Measurements from ENCODE around the gene PRELID3B. TPM values are rescaled to one million over a fixed set of nuclear protein-coding genes. Genes with fewer than 3 reads are reported as not detected.

Gene PRELID3B
- total RNA-seq, 1 experiment from 2014 or later = 52.6 TPM

DNA sequence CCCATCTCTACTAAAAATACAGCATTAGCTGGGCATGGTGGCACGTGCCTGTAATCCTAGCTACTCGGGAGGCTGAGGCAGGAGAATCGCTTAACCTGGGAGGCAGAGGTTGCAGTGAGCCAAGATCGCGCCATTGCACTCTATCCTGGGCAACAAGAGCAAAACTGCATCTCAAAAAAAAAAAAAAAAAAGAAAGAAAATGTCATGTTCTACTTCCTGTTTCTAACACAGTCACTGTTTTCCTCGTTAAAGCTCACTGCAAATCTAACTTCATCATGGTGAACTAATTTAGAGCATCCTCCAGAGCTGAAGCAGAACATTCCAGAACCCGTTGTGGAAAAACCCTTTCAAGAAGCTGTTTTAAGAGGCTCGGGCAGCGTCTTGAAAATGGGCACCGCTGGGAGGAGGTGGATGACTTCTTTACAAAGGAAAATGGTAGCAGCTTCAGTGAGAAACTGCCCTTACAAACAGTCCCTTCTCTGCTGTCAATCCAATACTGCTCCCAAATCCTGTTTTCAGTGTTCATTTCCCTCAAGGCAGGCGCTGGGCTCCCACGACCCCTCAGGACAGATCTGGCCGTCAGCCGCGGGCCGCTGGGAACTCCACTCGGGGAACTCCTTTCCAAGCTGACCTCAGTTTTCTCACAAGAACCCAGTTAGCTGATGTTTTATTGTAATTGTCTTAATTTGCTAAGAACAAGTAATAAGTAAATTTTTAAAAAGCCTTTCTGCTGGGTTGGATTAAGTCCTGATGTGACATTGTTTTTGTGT lies 48.0 kb downstream of the PRELID3B start:
- Histone ChIP-seq H3K23ac (ENCODE audit: insufficient read length, low read depth, low read length) (no peak overlapping the region), H4K5ac (ENCODE audit: insufficient read length, low read depth, low read length) (no peak overlapping the region), H3K9ac (ENCODE audit: extremely low read depth, insufficient read length, low read length) (no peak overlapping the region), H3K4me1 (ENCODE audit: insufficient read depth, low read length) (no peaks in the 10 kb centered on the region), H3K4me2 (ENCODE audit: insufficient read depth, insufficient read length, low read length) (no peak overlapping the region), H2BK120ac (ENCODE audit: low read depth, low read length, poor library complexity, severe bottlenecking) (no peak overlapping the region), H2AFZ (ENCODE audit: low read length) (no peak overlapping the region), H4K20me1 (ENCODE audit: control insufficient read depth, insufficient read depth, insufficient read length) (no peaks in the 10 kb centered on the region), H2BK12ac (ENCODE audit: insufficient read length, low read depth, low read length) (no peak overlapping the region), H3K79me2 (ENCODE audit: insufficient read depth, low read length) (no peaks in the 10 kb centered on the region), H3K56ac (ENCODE audit: insufficient read length, low read depth, low read length) (no peak overlapping the region), H4K91ac (ENCODE audit: insufficient read length, low read depth, low read length) (no peak overlapping the region), H2BK5ac (ENCODE audit: insufficient read length, low read length) (no peak overlapping the region), H4K8ac (replicated peaks; ENCODE audit: insufficient read length, low read depth, low read length) (no peak overlapping the region), H3K14ac (ENCODE audit: insufficient read depth, low read length) (no peak overlapping the region), H3K23me2 (ENCODE audit: insufficient read length, low read depth, low read length, poor library complexity, severe bottlenecking) (no peaks in the 10 kb centered on the region), H3K4ac (ENCODE audit: low read depth, low read length) (no peak overlapping the region), H3K79me1 (ENCODE audit: insufficient read depth, low read depth, low read length, poor library complexity, severe bottlenecking) (no peaks in the 10 kb centered on the region), H2BK20ac (ENCODE audit: low read depth, low read length, poor library complexity, severe bottlenecking) (no peak overlapping the region), H2AK5ac (ENCODE audit: insufficient read length, low read length) (no peak overlapping the region), H3K27ac (ENCODE audit: insufficient read length, low read depth, low read length) (no peak overlapping the region), H3K27me3 (ENCODE audit: insufficient read depth, low read length) (no peaks in the 10 kb centered on the region), H2BK15ac (ENCODE audit: low read depth, low read length) (no peak overlapping the region), H3T11ph (ENCODE audit: low read length) (no peak overlapping the region), H3K9me3 (ENCODE audit: control insufficient read depth, low read depth, low read length) (no peaks in the 10 kb centered on the region), H3K18ac (ENCODE audit: insufficient read length, low read depth, low read length) (no peak overlapping the region)
- Mint-ChIP-seq H3K27me3 (ENCODE audit: low read depth) (no peaks in the 10 kb centered on the region; the same call in 1 of the 2 replicates), H3K4me3 (no peak overlapping the region), H3K36me3 (ENCODE audit: insufficient read depth in 1 of 3, low read depth in 3 of 3) (peaks cover 27 to 84% (median 80%) of the 10 kb centered on the region in 3 experiments; a peak in 6 of 7 replicates), H3K4me1 (no peaks in the 10 kb centered on the region), H3K9me3 (no peaks in the 10 kb centered on the region), H3K27ac (no peak overlapping the region; a peak in 1 of 7 replicates)
- no CpG with 5 or more reads among the region's 17 CpGs for WGBS (ENCODE audit: extremely low coverage, insufficient read length, low lambda C conversion rate)
- TF ChIP-seq, protein P1, sequence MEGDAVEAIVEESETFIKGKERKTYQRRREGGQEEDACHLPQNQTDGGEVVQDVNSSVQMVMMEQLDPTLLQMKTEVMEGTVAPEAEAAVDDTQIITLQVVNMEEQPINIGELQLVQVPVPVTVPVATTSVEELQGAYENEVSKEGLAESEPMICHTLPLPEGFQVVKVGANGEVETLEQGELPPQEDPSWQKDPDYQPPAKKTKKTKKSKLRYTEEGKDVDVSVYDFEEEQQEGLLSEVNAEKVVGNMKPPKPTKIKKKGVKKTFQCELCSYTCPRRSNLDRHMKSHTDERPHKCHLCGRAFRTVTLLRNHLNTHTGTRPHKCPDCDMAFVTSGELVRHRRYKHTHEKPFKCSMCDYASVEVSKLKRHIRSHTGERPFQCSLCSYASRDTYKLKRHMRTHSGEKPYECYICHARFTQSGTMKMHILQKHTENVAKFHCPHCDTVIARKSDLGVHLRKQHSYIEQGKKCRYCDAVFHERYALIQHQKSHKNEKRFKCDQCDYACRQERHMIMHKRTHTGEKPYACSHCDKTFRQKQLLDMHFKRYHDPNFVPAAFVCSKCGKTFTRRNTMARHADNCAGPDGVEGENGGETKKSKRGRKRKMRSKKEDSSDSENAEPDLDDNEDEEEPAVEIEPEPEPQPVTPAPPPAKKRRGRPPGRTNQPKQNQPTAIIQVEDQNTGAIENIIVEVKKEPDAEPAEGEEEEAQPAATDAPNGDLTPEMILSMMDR (conservative IDR thresholded peaks at IDR 0.05) = no peak
- no peak for DNase-seq
